NCI-H446 (cell line): ENCODE data around the gene MRS2.
"Not testable (repeated sequence)": the region's sequence is repeated elsewhere in the genome, so short reads cannot be mapped to it uniquely, and the experiment has no call there.

Experiments used
- DNase-seq, 2 experiments: peaks; one replicate each; lab custom pipeline; 2025; lab: John Stamatoyannopoulos, UW

MRS2 gene

GRCh38 chr6:24391208-24391607, 11.5 kb upstream of the MRS2 start:
- DNase-seq = no peak

DNA sequence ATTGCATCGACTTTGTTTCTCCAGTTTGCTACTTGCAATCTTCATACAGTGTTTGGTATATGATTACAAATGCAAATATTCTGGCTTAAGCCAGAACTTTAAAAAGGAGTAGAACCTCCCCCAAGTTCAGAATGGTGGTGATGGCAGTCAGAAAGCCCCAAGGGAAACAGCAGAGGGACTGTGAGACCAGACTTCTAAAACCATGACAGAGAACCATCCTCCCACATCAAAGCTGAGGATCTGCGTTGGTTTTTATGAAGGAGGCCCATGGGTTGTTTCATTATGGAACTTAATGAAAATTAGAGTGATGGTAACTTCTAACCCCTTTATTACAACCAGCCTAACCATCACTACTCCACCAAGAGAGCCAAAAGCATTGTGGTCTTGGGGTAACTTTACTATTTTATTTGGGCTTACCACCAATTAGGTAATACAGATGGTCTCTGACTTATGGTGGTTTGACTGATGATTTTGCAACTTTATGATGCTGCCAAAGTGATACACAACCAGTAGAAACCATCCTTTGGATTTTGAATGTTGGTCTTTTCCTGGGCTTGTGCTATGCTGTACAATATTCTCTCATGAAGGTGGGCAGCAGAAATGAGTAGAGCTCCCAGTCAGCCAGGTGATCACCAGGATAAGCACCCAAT, 10.9 kb upstream of the MRS2 start:
- no peak for DNase-seq

DNA sequence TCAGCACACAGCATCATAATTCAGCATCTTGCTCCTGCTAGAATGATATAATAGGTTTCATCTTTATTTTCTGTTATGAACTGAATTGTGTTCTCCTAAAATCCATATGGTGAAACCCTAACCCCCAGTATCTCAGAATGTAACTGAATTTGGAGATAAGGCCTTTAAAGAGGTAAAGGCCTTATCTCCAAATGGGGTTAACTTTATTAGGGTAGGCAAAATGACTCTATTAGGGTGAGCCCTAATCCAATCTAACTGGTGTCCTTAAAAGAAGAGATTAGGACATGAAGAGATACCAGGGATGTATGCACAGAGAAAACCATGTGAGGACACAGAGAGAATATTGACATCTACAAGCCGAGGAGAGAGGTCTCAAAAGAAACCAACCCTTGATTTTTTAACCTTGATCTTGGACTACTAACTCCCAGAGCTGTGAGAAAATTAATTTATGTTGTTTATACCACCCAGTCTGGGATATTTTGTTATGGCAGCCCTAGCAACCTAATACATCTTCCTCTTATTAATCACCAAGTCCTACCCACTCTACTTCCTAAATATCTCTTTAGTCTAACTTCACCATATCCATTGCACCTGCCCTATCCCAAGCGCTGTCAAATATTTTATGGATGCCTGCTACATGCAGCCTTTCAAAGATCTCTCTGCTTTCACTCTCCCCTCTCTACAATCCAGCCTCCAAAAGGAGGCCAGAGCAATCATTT, 8.5 kb upstream of the MRS2 start:
- no peak for DNase-seq

- no peak for DNase-seq
Measured at GRCh38 chr6:24394780-24395437, 7.8 kb upstream of the MRS2 start.

- no peak for DNase-seq
Measured at GRCh38 chr6:24396824-24397223, 5.9 kb upstream of the MRS2 start.

DNA sequence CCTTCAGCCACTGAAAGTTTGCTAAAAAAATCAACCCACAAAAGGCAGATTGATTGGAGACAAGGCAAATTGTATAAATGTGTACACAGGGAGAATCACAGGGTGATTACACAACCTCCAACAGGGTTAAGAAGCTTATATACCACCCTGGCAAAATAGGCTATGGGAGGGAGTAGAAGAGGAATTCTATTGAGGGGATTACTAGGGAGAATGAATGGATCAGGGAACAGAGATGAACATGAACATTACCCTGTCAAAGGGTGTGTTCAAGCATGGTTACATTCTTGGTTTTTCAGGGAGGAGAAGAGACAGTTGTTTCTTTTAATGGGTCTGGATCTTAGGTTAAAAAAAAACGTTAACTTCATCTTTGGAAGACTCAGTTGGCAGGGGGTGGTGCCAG, 5.1 kb upstream of the MRS2 start:
- no peak for DNase-seq

DNA sequence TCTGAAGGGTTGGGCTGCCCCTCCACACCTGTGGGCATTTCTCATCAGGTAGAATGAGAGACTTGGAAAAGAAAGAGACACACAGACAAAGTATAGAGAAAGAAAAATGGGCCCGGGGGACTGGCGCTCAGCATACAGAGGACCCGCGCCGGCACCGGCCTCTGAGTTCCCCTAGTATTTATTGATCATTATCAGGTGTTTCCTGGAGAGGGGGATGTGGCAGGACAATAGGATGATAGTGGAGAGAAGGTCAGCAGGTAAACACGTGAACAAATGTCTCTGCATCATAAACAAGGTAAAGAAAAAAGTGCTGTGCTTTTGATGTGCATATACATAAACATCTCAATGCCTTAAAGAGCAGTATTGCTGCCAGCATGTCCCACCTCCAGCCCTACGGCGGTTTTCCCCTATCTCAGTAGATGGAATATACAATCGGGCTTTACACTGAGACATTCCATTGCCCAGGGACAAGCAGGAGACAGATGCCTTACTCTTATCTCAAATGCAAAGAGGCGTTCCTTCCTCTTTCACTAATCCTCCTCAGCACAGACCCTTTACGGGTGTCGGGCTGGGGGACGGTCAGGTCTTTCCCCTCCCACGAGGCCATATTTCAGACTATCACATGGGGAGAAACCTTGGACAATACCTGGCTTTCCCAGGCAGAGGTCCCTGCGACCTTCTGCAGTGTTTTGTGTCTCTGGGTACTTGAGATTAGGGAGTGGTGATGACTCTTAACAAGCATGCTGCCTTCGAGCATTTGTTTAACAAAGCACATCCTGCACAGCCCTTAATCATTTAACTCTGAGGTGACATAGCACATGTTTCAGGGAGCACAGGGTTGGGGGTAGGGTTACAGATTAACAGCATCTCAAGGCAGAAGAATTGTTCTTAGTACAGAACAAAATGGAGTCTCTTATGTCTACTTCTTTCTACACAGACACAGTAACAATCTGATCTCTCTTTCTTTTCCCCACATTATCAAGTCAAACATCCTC, 2.4 kb upstream of the MRS2 start:
- not testable (repeated sequence) for DNase-seq

- DNase-seq = no peak
Measured at GRCh38 chr6:24401458-24401857, 1.3 kb upstream of the MRS2 start.

DNA sequence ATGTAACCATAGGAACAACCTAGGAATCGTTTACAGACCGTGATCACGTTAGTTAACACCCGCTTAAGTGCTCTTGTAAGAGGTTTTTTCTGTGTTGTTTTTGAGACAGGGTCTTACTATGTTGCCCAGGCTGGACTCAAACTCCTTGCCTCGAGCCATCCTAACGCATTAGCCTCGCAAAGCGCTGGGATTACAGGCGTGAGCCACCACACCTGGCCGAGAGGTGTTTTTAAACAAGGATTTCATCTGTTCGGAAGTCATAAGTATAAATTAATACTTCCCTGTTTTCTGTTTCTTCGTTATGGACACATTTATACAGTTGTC, 727 bp downstream of the MRS2 start:
- DNase-seq = no peak

- DNase-seq = no peak
Measured at GRCh38 chr6:24405262-24405661, 2.5 kb downstream of the MRS2 start.

GRCh38 chr6:24408719-24409410, 6.1 kb downstream of the MRS2 start:
- no peak for DNase-seq

DNA sequence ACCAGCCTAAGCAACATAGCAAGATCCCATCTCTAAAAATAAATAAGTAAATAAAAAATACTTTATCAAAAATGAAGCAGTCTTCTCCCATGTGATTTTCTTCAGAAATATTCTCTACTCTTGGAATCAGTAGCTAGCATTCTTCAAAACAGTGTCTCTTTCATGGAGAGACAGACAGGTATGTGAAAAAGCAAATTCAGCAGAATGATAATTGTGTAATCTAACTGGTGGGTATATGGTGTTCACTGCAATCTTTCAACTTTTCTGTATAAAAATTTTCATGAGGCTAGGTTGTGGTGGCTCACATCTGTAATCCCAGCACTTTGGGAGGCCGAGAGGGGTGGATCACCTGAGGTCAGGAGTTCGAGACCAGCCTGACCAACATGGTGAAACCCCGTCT, 7.9 kb downstream of the MRS2 start:
- no peak for DNase-seq

- no peak for DNase-seq
Measured at GRCh38 chr6:24412294-24412693, 9.6 kb downstream of the MRS2 start.

- DNase-seq = not testable (repeated sequence)
Measured at GRCh38 chr6:24414531-24414930, 11.8 kb downstream of the MRS2 start.

GRCh38 chr6:24415753-24416152, 13.0 kb downstream of the MRS2 start:
- DNase-seq = no peak

DNA sequence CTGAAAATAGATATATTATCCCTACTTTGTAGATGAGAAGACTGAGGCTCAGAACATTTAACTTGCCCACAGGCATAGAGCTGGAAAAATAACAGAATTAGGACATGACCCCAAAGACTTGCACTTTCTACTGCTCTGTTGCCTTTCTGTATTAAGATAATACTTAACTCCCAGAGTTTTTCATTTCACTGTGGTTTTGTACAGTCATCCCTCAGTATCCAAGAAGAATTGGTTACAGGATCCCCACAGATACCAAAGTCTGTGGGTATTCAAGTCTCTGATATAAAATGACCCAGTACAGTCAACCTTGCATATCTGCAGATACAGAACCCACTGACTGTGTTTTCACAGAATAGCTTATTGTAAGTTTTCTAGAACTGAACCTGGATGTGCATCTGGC, 16.8 kb downstream of the MRS2 start:
- DNase-seq = no peak

DNA sequence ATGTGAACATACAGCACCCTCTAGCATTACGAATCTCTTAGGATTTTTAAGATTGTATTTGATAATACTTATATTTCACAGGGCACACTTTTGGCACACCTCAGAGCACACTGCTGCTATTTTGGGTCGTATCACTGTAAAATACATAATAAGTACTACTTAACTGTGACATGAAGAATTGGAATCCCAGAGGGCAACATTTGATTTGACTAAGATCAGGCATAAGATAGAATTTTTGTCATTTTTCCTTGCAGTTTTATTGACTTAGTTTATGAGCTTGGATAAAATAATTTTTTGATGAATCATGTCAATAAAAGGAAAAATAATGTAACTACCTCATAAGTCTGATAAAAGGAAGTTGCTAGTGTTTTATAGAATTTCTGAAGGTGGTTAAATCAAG, 22.4 kb downstream of the MRS2 start:
- DNase-seq = no peak

DNA sequence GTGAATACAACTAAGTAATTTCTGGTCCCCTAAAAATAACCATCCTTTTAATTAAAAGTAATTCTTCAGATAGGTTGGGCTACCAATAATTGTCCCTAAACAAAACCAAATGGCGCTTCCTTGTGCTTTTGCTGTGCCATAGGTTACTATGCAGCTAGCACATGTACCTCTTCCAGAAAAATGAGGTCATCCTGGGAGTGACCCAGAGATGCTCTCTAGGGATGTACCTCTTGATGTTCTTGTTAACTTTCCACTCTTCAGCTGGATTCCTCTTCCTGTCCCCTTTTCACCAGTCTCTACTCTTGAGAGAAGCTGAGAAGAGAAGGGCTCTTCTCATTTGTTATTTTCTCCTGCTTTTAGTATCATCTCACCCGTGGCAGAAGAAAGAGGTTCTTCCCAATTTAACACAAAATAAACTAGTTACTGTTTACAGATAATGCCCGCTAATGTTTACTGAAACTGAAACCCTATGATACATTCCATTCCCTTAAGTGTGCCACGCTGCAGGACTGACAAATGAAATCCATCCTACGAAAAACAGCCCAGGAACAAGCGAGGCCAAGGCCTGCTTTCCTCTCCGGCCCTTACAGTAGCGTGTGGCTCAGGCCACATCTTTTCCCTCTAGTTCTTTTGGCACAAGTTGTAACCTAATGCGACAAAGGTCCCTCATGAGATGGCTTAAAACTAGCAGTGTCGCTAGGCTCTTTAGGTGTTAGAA, 24.2 kb downstream of the MRS2 start:
- no peak for DNase-seq

- no peak for DNase-seq
Measured at GRCh38 chr6:24428615-24429014, 25.9 kb downstream of the MRS2 start.

DNA sequence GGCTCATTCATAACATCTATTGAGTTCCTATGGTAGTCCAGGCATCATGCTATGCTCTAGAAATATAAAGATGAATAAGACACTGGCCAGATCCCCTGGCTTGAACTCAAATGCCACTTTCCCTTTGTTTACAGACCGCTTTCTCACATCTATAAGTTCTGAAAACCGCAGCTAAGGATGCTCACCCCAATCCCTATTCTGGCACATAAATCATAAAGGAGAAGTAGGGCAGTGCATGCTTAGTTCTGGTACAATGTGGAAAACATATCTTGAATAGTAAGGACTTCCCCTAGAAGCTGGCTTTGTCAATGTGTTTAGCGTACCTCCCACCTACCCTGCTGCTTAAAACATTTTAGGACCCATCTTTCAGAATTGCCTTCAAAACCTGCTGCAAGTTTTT, 26.4 kb downstream of the MRS2 start:
- DNase-seq = no peak

GRCh38 chr6:24430086-24430485, 27.4 kb downstream of the MRS2 start:
- no peak for DNase-seq
